Sciatic nerve (tissue), 2 donors: ENCODE data around the gene GPD2. TPM values are rescaled to one million over a fixed set of nuclear protein-coding genes. Genes with fewer than 3 reads are reported as not detected.
A peak's percentile ranks its signal among the peaks of the same experiment; 100 is the strongest.
"Not testable (repeated sequence)": the region's sequence is repeated elsewhere in the genome, so short reads cannot be mapped to it uniquely, and the experiment has no call there.

Experiments used
- ATAC-seq: fragments of 200-7000 bp; cut with Tn5 transposase; one replicate; pipeline ENCODE4 v1.9.1; 2020; ENCODE audit warnings: mild to moderate bottlenecking, moderate library complexity
- DNase-seq: peaks from one replicate; pipeline ENCODE4 v3.0.0-alpha.2; 2020; ENCODE audit warnings: low spot score
- intact Hi-C: fragments of 100-400 bp; cut with DNase I; formaldehyde crosslinking; loops from one replicate; pipeline ENCODE4 v1.14.2; 2022
- total RNA-seq: library from RNA; stranded (reverse); fragmentation: NEBNext Ultra II Directional; extraction: Animal tissue kit (Norgen Biotek cat#: 25700); gene quantifications from one replicate; pipeline ENCODE4 v1.2.1, GENCODE V29; 2021
- donor health status: DM: no; HTN: no; CAD: no.
- donor health status: DM: no; HTN: no; CAD: no.

GPD2 gene
- total RNA-seq, 1 donor from 2014 or later = 56.4 TPM

DNA sequence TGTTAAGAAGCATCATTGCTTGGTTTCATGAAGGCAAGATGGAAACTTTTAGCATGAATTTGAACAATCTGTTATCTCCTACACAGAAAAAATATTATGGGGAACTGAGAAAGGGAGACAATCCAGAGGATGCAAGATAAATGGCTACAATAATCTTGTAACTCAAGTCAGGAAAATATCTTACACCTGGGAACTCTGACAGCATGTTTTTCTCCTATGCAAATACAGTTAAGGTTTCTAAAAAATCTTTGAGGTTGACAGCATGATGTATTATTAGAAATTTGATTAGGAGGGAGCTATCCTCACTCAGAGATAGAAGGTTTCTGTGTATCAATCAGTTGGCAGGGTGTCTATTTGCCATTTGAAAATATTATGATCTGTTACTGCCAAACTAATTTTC lies 75.6 kb downstream of the GPD2 start:
- ATAC-seq (no peak), DNase-seq (no peak)
- intact Hi-C loops = no loop called here

- no peak for DNase-seq
- ATAC-seq = no peak
- intact Hi-C loops = no loop called here
Measured at GRCh38 chr2:156512451-156512850, 76.3 kb downstream of the GPD2 start.

- intact Hi-C loops = no loop called here
- no peak for ATAC-seq
- DNase-seq = no peak
Measured at GRCh38 chr2:156513219-156513618, 77.0 kb downstream of the GPD2 start.

DNA sequence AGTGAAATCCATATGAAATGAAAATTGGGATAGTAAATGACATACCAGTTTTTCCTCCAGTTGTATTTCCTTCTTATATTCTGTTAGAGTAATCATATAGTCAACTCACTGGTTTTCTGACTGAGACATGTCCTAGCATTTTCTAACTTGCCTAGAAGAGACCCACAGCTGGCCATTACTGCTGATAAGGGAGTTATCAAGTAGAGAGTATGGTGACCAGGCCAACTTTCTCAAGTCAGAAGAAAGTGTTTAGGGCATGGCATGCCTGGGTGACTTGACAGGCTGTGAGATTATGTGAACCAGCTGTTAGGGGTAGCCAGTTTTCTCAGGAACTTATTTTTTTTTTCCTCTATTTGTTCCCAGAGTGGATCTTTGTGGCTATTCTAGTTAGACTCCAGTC lies 81.2 kb downstream of the GPD2 start:
- intact Hi-C loops = no loop called here
- ATAC-seq = no peak
- DNase-seq = no peak

- DNase-seq = no peak
- no peak for ATAC-seq
- intact Hi-C loops = no loop called here
Measured at GRCh38 chr2:156518138-156518537, 82.0 kb downstream of the GPD2 start.

DNA sequence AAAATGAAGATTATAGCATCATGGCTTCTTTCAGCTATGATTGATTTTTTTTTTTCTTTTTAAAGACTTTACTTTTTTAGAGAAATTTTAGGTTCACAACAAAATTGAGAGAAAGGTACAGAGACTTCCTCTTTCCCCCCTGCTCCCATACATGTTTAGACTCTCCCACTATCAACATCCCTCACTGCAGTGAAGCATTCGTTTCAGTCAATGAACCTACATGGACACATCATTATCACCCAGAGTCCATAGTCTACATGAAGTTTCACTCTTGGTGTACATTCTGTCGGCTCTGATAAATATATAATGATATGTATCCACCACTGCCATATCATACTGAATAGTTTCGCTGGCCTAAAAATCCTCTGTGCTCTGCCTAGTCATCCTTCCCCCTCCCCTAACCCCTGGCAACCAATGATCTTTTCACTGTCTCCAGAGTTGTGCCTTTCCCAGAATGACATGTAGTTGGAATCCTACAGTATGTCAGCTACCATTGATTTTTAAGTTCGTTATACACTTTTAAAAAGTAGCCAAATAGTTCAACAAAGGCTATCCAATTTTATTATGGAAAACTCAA lies 86.8 kb downstream of the GPD2 start:
- no peak for ATAC-seq

GRCh38 chr2:156526950-156527636 lies 90.9 kb downstream of the GPD2 start:
- DNase-seq = no peak
- intact Hi-C loops = no loop called here
- ATAC-seq = no peak

More for the DNA sequence above, 86.8 kb downstream of the GPD2 start:
- no peak for DNase-seq
- intact Hi-C loops = no loop called here

- DNase-seq, ATAC-seq, intact Hi-C loops: not testable (repeated sequence)
Measured at GRCh38 chr2:156528583-156528982, 92.4 kb downstream of the GPD2 start.

GRCh38 chr2:156532989-156533388 lies 96.8 kb downstream of the GPD2 start:
- ATAC-seq (no peak), DNase-seq (no peak)
- intact Hi-C loops = no loop called here

GRCh38 chr2:156536534-156536933 lies 100.4 kb downstream of the GPD2 start:
- no peak for DNase-seq
- ATAC-seq = peak; percentile 20
- intact Hi-C loops = no loop called here

- ATAC-seq = peak; percentile 49
- intact Hi-C loops = no loop called here
- no peak for DNase-seq
Measured at GRCh38 chr2:156537141-156537540, 101.0 kb downstream of the GPD2 start.

DNA sequence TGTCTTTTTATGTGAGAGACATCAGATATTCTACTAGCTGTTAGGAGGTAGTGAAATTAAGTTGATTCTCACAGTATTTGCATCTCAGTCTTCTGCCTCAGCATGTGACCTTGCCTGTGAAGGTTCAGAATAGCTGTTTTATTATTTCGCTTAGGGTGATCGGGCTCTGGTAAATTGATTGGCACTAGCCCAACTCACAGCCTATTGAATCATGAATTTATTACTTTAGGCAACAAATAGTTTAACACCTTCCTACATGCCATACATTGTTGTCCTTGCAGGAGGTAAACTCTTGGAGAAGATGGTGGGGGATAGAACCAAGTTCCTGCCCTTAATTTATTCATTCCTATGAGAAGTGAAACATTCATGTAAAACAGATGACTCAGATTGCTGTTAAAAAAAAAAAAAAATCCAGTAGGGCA lies 101.9 kb downstream of the GPD2 start:
- ATAC-seq (no peak), DNase-seq (no peak)
- intact Hi-C loops = no loop called here

DNA sequence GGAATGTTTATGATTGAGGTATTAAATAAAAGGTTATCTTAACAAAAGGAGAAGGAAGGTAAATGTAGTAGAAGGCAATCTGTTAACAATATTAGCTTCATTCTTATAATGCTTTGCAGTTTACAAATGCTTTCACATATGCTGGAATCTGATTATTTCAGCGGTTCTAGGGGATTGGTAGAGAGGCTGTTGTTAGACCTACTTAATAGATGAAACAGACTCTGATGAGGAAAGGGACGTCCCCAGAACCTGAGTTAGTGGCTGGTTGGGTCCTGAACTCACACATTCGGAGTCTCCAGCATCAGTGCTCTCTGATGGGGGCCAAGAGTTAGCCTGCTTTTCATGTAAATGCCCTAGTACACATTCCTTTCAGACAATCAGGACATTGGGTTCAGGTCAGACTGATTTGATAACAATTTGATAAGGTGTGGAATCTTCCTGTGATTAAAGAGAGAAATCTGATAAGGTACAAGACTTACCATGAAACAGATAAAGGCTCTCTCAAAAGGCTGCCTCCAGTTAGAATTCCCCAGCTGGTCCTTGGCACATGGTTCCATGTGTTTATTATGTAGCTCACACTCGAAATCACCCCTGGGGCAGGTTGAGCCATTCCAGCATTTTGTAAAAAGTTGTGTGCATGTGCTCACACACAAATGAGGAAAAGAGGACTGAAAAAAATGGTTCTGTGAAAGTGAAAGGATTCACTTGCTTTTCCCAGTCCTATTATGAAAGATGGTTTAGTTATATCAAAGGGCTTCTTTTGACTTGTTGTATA lies 103.1 kb downstream of the GPD2 start:
- ATAC-seq (peak; percentile 35), DNase-seq (no peak)
- intact Hi-C loops = no loop called here

DNA sequence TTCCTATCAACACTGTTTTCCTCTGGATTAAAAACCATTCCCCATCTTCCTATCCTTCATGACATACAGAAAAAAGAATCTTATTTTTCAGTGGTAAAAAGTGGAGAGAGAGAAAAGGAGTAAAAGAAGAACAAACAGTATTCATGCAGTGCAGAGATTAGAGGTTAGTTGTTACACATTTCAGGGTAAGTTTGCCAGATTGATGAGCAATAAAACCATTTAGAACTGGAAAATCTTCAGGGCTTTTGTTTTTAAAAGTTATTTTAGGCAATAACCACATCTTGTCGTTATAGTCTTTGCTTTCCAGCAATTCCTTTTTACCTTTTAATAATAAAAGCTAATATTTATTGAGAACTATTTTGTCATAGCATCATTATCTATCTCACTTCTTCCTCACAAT lies 104.5 kb downstream of the GPD2 start:
- DNase-seq = no peak
- intact Hi-C loops = no loop called here
- ATAC-seq = peak; percentile 45

DNA sequence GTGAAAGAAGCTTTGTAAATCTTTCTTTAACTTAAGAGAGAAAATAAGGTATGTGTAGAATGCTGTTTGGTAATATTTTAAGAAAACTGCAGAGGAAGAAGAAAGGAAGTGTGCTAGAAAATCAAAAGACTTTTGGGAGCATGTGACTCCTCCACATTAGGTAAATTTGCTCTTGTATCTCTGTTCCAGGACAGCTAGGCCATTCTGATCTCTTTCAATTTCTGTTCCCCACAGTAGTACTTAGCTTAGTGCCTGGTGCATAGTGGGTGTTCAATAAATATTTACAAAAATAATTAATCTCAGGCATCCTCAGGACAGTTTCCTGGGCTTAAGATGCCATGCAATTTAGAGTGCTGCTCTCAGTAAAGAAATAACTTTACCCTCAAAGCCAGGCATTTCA lies 105.0 kb downstream of the GPD2 start:
- ATAC-seq (no peak), DNase-seq (no peak)
- intact Hi-C loops = no loop called here

- DNase-seq (no peak), ATAC-seq (no peak)
- intact Hi-C loops = no loop called here
Measured at GRCh38 chr2:156541706-156542105, 105.5 kb downstream of the GPD2 start.

DNA sequence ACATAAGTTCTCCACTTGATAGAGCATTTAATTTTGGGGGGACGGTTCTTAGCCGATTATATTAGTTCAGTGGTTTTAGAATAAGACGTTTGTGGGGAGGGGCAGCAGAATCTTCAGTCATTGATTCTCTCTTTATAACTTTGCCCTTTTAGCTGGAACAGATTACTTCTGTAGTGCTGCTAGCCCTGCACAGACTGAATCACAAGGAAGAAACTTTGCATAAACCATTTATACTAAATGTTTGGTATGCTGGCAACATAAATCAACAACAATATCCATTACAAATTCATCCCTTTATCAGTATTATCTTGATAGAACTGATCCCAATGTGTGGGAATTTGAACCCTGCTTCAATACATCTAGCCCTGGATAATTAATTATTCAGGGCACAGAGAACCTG lies 112.2 kb downstream of the GPD2 start:
- no peak for DNase-seq
- ATAC-seq = no peak
- intact Hi-C loops = no loop called here

GRCh38 chr2:156553714-156554442 lies 117.7 kb downstream of the GPD2 start:
- intact Hi-C loops = no loop called here
- no peak for ATAC-seq
- no peak for DNase-seq

DNA sequence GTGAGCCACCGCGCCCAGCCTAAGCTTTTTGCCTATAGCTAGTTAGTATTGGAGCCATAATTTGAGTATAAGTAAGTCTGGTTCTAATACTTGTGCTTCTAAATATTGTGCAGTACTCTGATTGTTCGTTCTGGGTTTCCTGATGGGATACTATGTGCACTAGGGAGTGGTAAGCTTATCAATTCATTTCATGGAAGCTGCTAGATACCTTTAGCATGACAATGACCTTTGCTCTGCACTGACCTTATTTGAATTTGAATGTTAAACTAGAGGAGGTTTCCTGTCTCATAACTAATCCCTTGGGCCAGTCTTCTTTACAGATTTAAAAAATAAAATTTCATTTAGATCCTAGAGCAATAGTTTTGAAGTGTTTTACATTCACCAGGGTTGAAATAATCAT lies 125.1 kb downstream of the GPD2 start:
- no peak for DNase-seq
- ATAC-seq = no peak
- intact Hi-C loops = no loop called here

- ATAC-seq (no peak), DNase-seq (no peak)
- intact Hi-C loops = no loop called here
Measured at GRCh38 chr2:156562124-156562523, 125.9 kb downstream of the GPD2 start.
